ENCODE data around the gene TEKT5.
"Not testable (repeated sequence)": the region's sequence is repeated elsewhere in the genome, so short reads cannot be mapped to it uniquely, and the experiment has no call there.

TEKT5 gene

GRCh38 chr16:10625595-10626357, 69.0 kb downstream of the TEKT5 start:
- DNase-seq, result no peak

DNA sequence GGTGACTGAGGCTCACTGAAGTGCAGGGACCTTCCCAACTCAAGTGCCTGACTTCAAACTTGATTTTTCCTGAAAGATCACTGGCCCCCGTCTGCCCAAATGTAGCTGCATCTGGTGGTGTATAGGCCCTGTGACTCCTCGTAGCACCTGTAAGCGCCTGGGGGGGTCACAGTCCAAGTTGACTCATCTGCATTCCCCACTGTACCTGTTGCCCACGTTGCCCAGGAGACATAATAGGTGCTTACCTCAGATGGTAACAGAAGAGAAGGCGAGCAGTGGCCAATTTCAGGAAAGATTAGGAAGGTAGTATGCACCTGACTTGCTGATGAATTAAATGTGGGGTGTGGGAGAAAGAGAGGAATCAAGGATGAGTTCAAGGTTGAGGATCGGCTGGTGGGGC, 70.2 kb downstream of the TEKT5 start:
- DNase-seq, result no peak

- DNase-seq, result no peak
These were observed 71.7 kb downstream of the TEKT5 start for GRCh38 chr16:10623059-10623458.

GRCh38 chr16:10622036-10622921, 72.5 kb downstream of the TEKT5 start:
- no peak for DNase-seq

DNA sequence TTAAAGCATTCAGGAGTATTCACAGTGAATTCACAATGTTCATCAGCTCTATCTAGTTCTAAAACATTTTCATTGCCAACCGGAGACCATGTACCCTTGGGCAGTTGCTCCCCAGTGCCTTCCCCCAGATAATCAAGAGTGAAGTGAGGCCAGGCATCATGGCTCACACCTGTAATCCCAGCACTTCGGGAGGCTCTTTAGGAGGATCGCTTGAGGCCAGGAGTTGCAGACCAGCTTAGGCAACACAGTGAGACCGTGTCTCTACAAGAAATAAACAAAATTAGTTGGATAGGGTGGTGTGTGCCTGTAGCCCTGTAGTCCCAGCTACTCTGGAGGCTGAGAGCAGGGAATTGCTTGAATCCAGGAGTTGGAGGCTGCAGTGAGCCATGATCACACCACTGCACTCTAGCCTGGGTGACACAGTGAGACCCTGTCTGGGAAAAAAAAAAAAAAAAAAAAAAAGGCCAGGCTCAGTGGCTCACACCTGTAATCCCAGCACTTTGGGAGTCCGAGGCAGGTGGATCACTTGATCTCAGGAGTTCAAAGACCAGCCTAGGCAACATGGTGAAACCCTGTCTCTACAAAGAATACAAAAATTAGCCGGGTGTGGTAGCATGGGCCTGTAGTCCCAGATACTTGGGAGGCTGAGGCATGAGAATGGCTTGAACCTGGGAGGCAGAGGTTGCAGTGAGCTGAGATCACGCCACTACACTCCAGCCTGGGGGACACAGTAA, 73.3 kb downstream of the TEKT5 start:
- DNase-seq, result not testable (repeated sequence)

GRCh38 chr16:10620120-10620519, 74.6 kb downstream of the TEKT5 start:
- no peak for DNase-seq

- DNase-seq, result no peak
These were observed 75.4 kb downstream of the TEKT5 start for GRCh38 chr16:10619271-10619849.

GRCh38 chr16:10618710-10619209, 76.0 kb downstream of the TEKT5 start:
- DNase-seq, result no peak

GRCh38 chr16:10617662-10618420, 76.9 kb downstream of the TEKT5 start:
- DNase-seq, result no peak

DNA sequence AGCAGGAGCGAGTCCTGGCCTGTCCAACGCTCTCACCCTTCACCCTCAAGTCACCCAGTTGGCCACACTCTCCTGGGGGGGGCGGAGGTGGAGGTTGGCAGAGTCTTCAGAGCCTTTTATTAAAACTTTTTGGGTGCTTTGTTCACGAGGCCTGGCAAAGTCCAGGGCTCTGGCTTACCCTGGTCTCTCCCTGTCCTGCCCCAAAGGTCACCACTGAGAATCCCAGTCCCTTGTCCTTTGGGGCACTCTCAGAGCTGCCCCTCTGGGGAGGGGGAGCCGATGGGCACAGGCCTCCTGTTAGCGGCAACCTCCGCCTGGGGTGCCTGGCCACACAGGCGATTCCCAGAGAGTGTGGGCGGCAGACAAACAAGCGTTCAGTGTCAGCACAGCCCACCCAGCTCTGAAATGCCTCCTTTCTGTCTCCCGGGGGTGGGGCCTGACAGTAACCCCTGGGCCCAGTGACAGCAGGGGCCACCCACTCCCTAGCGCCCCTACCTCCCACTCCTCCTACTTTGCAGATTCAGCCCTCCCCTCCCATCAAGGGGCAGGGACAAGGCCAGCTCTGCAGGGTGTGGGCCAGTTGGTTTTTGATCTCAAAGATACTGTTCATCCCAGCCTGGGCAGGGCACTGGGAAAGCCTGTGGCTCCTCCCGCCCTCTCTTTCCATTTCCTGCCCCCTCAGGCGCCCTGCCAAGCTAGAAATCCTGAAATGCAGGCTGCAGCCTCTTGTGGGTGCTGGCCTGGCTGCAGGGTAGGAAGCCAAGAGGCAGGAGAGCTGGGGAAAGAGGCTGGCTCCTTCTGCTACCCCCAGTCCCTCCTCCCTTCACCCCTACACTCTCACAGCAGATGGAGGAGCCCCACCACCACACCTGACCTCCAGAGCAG, 77.7 kb downstream of the TEKT5 start:
- no peak for DNase-seq

GRCh38 chr16:10616419-10616755, 78.3 kb downstream of the TEKT5 start:
- DNase-seq, result no peak

- no peak for DNase-seq
These were observed 80.0 kb downstream of the TEKT5 start for GRCh38 chr16:10614685-10615084.

GRCh38 chr16:10613785-10614485, 80.8 kb downstream of the TEKT5 start:
- DNase-seq, result no peak

- DNase-seq, result no peak
These were observed 82.0 kb downstream of the TEKT5 start for GRCh38 chr16:10612649-10613179.

- no peak for DNase-seq
These were observed 82.8 kb downstream of the TEKT5 start for GRCh38 chr16:10611825-10612342.

- DNase-seq, result no peak
These were observed 84.1 kb downstream of the TEKT5 start for GRCh38 chr16:10610499-10611184.

DNA sequence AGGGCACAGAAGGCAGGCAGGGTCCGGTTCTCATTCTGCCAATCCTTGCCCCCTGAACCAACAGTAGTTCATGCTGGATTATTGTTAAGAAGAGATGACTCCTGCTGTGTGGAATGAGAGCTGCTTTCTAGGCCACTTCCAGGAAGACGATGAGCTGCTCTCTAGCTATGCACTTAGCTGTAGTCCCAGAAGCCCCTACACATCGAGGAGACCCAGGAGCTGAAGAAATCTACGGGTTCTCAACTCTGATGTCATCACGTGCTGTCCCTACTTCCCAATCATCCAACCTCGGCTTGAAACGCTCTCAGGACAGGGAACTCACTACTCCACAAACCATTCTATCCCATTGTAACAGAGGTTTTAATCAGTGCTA, 85.3 kb downstream of the TEKT5 start:
- DNase-seq, result no peak

GRCh38 chr16:10608687-10609401, 85.9 kb downstream of the TEKT5 start:
- no peak for DNase-seq

DNA sequence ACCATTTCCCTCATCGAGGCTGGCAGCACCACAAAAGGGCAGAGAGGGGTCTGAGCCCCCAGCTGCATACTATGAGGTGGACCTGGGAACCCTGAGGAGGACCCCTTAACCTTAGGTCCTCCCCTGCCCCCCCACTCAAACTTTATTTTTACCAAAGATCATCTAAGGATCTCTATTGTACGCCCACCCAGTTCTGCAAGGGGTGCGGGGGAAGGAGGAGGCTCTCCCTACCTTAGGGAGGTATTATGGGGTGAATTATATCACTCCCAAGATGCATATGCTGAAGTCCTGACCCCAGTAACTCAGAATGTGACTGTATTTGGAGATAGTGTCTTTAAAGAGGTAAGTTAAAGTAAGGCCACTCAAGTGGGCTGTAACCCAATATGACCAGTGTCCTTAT, 87.6 kb downstream of the TEKT5 start:
- DNase-seq, result no peak
